Ureter (tissue), 1 donor: ENCODE results near the gene CACNA2D1. TPM values are rescaled to one million over a fixed set of nuclear protein-coding genes. Genes with fewer than 3 reads are reported as not detected.

ENCODE experiments used
- DNase-seq: peaks from one replicate; pipeline ENCODE4 v3.0.0-alpha.2; 2020; ENCODE audit warnings: low spot score
- total RNA-seq: library from RNA; stranded (reverse); gene quantifications from one replicate; pipeline ENCODE4 v1.2.4, GENCODE V29; 2023
- donor health status: DM: yes; HTN: yes; CAD: no.

Gene CACNA2D1
- total RNA-seq, 1 donor from 2014 or later: 20.2 TPM

DNA sequence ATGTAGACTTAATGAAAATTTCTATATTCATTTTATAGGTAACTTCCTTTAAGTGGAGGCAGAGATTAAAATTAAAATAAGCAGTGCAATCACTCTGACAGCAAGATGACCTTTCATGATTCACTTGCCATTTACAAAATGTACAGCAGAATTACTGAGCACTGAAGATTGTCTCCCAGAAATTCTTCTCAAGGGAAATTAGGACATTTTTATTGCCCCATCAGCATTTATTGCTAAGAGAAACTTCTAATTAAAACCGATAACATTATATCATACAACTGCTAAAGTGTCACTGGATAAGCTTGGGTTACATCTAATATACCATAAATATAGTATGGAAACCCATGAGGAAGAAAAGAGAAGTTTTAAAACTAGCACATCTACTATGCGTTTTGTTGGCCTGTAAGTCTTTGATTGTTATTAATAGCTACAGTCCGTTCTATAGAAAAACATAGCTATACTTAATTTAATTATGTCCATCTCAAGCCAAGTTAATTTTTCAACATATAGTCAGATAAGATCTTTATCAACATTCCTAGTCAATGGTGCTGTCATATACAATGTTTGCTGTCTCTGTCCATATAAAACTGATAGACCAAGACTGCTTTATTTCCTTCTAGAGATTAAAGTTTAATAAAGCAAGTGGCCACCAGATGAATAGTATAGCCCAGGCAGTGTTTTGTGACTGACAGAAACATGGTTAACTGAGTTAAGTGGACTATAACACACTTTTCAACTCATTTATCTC is 456.7 kb downstream of the CACNA2D1 start:
- DNase-seq: no peak

- DNase-seq: no peak
Observed at GRCh38 chr7:81983406-81983805, 460.2 kb downstream of the CACNA2D1 start.

DNA sequence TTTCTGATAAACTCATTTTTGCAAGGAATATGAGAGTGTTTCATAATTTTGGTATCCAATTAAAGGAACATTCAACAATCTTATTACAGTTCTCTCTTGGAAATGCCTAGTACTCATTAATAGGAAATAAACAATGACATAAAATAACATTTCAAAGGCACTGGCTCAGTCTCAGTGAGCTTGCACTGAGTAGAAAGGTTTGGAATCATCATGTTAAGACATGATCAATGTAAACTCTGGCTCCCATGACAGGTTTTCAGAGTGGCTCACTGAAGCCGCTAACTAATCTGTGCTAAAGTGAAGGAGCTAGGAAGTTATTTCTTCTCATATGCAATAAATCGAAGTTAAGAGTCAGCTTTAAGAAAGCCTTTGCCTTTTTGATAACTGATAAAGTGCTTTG is 470.5 kb downstream of the CACNA2D1 start:
- no peak for DNase-seq

- DNase-seq: no peak
Observed at GRCh38 chr7:81960026-81960425, 483.6 kb downstream of the CACNA2D1 start.

GRCh38 chr7:81957517-81957916 is 486.1 kb downstream of the CACNA2D1 start:
- no peak for DNase-seq

DNA sequence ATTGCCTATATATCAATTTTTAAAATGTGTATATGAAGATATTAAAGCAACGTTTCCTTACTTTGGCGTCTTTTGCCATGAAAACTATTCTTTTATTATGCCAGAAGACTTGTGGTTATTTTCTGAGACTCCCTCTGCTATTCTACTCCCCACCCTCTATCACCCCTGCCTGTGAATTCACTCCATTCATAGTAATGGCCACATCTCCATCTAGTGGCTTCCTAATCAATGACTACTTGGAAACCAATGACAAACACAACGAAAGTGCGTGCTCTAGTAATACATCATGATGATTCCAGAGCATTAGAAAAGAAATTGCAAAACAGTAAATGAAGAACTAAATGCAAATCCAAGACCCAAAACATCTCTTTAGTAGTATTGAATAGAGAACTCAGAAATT is 487.1 kb downstream of the CACNA2D1 start:
- DNase-seq: no peak

DNA sequence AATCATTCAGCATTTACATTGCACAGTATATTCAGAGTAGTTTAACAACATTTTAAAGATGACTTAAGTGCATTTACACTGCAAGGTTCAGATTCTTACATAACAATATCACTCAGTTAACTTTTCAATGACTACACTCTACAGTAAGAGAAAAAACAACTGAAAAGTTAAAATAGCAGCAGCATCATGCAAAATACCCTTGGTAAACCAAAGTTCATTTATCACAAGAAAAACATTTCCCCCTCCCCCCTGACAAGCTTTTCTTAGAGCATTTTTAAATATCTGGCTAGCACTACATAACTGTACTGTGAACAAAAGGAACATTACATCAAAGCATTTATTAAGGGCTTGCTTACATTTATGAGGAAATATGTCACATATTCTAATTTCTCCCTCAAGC is 494.3 kb downstream of the CACNA2D1 start:
- DNase-seq: no peak

GRCh38 chr7:81944058-81944457 is 499.5 kb downstream of the CACNA2D1 start:
- DNase-seq: no peak

- no peak for DNase-seq
Observed at GRCh38 chr7:81937091-81937490, 506.5 kb downstream of the CACNA2D1 start.

DNA sequence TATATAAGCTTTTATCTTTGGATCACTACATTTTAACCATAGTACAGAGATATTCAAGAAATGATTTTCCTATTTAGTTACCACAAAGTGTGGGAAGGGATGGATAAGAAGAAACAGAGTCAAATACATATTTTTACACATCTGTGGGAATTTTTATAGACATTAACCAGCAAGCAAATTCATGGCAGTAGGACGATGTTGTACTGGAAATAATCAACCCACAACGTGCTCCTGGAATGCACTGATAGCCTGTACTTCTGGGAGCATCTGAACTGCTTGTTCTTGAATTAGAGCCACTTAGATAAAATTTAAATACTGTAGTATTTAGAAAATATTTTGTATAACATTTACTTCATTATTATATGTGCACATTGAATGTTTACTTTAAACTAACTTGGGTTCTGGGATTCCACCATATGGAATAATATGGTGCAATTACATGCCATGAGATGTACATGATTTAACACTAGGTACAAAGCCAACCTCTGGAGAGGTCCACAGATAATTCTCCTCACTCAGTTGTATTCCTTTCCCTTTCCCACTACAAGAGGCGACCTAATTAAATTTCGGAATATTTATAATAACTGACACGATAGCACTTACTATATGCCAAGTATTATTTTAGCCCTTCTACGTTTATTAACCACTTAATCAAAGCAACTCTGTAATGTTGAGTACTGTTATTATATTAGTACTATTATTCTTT is 508.8 kb downstream of the CACNA2D1 start:
- no peak for DNase-seq

GRCh38 chr7:81932936-81933335 is 510.6 kb downstream of the CACNA2D1 start:
- no peak for DNase-seq

DNA sequence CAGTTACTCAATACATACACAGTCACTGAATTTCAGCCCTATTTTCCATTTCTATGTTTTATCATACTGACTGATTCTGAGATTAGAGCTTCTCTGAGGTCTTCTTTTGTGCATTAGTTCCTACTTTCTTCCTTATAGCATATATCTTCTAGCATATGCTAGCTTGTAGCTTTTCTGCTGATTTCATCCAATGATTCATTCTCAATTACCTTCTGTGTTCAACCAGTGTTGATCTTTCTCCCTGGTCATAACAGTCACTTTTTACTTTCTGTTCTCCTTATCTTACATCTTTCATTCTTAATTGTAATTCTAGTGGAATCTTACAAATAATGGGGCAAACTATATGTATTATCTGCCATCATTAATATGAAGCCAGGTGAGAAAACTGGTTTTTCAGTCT is 514.2 kb downstream of the CACNA2D1 start:
- DNase-seq: no peak

DNA sequence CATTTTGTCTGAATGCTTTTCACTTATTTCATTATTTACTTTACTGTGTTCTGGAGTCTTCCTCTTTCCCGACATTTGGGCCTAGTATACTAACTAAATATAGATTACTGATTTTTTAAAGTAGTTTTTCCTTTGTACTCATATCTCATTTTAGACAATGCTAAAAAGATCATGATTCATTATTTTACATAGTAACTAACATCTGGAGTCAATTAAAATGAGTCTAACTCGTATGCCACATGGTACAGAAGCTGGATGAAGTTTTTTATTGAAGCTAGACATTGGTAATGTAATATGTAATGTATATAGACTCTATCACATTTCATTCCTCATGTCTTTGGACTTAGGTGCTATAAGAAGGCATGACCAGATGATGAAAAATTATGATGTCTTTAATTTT is 517.4 kb downstream of the CACNA2D1 start:
- no peak for DNase-seq

DNA sequence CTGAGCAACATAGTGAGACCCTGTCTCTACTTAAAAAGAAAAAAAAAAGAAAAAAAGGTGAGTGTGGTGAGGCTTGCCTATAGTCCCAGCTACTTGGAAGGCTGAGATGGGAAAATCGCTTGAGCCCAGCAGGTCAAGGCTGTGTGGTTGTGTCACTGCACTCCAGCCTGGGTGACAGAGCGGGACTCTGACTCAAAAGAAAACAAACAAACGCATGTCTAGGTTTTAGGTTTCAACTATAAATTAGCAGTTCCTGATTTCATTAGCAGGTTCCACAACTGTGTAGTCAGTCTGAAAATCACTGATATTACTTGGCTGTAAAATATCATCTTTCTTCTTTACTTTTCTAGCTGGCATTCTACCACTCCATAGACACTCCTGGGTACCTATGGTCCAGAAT is 518.0 kb downstream of the CACNA2D1 start:
- DNase-seq: no peak

- no peak for DNase-seq
Observed at GRCh38 chr7:81924494-81924893, 519.1 kb downstream of the CACNA2D1 start.

DNA sequence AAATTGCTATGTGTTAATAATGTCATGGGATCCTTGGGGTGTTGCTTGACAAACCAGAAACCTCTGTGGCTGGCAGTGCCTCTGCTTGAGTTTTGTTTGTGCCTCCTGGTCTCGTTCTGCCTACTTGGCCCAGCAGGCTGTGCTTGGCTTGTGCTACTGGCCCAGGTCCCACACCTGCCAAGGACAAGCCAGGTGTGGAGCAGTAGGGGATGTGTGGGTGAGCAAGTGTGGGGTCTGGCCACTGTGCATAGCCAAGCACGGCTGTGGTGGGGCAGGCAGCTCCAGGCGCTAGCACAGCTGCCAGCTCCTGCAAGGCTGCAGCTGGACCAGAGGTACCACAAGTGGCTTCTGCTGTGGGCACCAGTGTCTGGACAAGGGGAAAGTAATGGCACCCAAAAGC is 524.1 kb downstream of the CACNA2D1 start:
- no peak for DNase-seq

GRCh38 chr7:81908220-81908619 is 535.4 kb downstream of the CACNA2D1 start:
- DNase-seq: no peak

DNA sequence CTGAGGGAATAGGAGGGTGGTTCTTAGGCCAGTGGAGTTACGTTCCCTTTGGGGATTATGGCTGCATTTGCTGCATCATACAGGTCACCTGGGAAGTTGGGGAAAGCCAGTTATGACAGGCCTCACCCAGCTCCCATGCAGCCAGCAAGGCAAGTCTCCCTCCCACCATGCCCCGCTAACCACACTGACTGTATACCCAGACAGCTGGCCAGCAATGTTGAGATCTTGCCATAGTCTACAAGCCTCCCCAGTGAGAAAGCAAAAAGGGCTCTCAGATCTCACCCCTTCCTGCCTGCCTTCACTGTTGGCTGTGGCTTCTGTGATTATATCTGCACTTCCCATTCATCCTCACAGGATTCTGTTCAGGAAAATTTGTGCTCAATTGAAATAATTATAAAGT is 540.5 kb downstream of the CACNA2D1 start:
- DNase-seq: no peak

DNA sequence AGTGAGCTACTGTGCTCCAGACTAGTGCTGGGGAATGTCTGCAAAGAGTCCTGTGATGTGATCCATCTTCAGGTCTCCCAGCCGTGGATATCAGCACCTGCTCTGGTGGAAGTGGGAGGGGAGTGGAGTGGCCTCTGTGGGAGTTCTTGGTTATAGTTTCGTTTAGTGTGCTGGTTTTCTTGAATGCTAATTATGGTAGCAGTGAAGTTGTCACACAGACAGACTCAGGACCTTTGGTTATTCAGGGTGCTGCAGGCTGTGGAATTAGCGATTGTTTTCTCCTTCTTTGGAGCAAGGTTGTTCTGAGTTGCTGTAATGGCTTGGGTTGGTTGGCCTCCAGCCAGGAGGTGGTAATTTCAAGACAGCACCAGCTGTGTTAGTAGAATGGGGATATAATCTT is 541.0 kb downstream of the CACNA2D1 start:
- DNase-seq: no peak
